Spleen (tissue), 7 donors: ENCODE results near the gene TRMT1.

Experiments
- POLR2AphosphoS5 ChIP-seq, 3 donors: sonication (generic); formaldehyde crosslinking; IDR thresholded peaks; one replicate each; pipeline ENCODE4 v1.5.1; 2017; ENCODE audit warnings: antibody characterized with exemption in 3 of 3
- TF ChIP-seq, protein P1 (sequence below), 11 experiments: fragments of 200-600 bp in 7 of 11; fragments of 450-650 bp in 4 of 11; sonication (generic) in 4 of 11; IDR thresholded peaks in 8 of 11; conservative IDR thresholded peaks in 3 of 11; 1 replicate in 7 of 11; 2 replicates in 4 of 11; pipeline versions ENCODE4 v1.4.0 to v1.8.0; 2016 to 2021; ENCODE audit warnings: antibody characterized with exemption in 11 of 11, inconsistent platforms in 4 of 11, mild to moderate bottlenecking in 1 of 11
- donor health status: DM: no; HTN: no; CAD: no; lungs with moderate emphysema.
- donor health status: DM: no; HTN: no; CAD: no.
- donor health status: DM: no; HTN: no; CAD: no.

DNA sequence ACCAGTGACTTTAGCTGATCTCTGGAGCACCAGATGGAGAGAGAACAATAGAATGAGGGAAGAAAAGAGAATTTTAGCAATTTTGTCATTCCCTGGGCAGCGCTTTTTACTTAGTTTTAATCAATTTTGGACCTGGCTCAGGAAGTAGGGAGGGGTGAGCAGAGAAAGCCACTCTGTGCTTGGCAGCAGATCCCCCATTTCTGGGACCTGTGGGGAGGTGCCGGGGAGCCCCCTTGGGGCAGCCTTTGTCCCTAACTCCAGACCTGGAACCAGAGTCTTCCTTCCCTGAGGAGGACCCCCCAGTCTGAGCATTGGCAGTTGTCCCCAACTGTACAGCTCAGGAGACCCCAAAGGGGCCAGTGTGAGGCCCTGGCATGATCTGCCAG, 24.4 kb downstream of the TRMT1 start:
- TF ChIP-seq, protein P1, sequence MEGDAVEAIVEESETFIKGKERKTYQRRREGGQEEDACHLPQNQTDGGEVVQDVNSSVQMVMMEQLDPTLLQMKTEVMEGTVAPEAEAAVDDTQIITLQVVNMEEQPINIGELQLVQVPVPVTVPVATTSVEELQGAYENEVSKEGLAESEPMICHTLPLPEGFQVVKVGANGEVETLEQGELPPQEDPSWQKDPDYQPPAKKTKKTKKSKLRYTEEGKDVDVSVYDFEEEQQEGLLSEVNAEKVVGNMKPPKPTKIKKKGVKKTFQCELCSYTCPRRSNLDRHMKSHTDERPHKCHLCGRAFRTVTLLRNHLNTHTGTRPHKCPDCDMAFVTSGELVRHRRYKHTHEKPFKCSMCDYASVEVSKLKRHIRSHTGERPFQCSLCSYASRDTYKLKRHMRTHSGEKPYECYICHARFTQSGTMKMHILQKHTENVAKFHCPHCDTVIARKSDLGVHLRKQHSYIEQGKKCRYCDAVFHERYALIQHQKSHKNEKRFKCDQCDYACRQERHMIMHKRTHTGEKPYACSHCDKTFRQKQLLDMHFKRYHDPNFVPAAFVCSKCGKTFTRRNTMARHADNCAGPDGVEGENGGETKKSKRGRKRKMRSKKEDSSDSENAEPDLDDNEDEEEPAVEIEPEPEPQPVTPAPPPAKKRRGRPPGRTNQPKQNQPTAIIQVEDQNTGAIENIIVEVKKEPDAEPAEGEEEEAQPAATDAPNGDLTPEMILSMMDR (IDR thresholded peaks at IDR 0.05 in 8 of 11, conservative IDR thresholded peaks at IDR 0.05 in 3 of 11) = no peak
- TF ChIP-seq POLR2AphosphoS5 (IDR thresholded peaks at IDR 0.05) = no peak
